Glomerular visceral epithelial cell (primary cell): ENCODE data around the gene PSMA7.

Experiments used
- DNase-seq: peaks from one replicate; pipeline ENCODE4 v3.0.0-alpha.2; 2016; ENCODE audit errors: extremely low spot score

PSMA7 gene

DNA sequence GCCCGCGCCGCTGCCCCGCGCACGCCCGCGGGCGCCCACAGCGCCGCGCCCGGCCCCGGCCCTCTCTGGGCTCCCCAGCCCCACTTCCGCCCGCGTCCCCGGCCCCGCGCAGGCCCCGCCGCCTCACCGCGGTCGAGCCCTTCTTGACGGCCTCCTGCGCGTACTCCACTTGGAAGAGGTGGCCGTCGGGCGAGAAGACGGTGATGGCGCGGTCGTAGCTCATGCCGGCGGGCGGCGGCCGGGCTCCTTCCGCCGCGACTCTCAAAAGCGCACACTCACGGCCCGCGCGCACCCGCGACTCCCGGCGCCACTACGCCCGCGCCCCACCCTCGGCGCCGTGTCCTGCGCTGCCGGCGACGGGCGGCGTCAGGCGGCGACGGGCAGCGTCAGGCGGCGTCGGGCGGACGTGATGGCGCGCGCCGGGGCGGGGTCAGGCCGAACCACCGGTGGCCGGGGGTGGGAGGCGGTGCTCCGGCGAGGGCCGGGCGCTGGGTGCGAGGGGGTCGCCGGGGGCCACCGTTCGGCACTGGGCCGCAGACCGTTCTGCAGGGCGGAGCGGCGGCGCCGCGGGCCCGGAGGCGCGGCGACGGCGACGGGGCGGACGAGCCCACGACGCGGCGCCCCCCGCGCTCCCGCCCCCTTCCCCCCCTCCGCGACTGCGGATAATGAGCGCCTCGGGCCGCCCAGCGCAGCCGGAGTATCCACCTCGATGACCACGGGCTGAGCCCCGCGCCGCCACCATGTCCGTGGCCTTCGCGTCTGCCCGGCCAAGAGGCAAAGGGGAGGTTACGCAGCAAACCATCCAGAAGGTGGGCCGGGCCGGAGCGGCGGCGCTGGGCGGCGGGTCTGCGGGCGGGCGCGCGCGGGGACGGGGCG, at the start of gene PSMA7, which contains the start of gene SS18L1:
PSMA7 (minus strand) TSS at position 314 of the 876 bp plus-strand sequence; CDS start at position 223, 91 bp downstream.
SS18L1 (plus strand) TSS at position 689 of the 876 bp plus-strand sequence; CDS start at position 741, 52 bp downstream.
- peak; percentile 92 for DNase-seq

DNA sequence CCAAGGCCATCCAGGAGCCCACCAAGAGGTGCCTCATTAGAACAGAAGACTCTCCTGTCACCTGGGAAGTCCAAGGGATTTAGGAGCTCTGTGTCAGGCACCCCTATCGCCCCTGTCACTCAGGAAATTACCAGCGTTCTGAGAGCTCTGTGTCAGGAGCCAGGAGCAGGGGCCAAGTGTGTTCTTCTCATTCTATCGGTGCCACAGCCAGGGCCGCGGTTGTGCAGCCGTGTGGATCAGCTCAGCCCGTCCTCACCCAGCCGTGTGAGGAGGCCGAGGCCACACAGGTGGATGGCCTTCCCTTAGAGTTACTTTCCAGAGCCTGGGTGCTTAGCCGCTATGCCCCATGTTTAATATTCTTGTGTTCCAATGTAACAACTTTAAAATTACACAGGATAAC, 49.4 kb upstream of the PSMA7 start:
- DNase-seq = no peak

DNA sequence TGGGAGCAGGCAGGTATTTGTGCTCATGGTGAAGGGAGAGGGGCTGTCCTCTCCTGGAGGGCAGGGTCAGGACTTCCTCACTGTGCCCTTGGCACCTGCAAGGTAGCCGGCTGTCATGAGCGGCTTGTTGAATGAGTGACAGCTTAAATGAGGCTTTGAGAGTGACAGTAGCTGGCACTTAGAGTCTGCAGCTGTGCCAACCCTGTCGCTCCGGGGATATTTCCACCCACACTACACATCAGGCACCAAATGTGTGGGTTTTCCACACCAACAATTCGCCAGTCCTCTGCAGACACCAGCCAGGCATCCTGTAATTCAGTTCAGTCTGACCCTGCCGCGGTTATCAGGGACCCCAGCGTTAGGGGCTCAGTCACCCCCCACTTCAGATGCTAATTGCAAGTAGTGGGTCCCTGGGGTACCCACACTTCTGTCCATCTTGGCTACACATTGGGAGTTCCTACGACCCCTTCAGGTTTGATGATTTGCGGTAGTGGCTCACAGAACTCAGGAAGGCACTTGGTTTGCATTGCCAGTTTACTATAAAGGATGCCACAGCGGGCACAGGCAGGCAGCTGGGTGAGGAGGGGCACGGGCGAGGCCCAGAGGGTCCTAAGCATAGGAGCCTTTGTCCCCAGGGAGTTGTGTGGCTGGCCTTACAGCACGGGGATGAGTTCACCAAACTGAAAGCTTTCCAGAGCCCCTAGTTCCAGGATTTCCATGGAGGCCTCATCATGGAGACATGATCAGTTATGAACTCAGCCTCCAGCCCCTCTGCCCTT, 48.8 kb upstream of the PSMA7 start:
- no peak for DNase-seq

DNA sequence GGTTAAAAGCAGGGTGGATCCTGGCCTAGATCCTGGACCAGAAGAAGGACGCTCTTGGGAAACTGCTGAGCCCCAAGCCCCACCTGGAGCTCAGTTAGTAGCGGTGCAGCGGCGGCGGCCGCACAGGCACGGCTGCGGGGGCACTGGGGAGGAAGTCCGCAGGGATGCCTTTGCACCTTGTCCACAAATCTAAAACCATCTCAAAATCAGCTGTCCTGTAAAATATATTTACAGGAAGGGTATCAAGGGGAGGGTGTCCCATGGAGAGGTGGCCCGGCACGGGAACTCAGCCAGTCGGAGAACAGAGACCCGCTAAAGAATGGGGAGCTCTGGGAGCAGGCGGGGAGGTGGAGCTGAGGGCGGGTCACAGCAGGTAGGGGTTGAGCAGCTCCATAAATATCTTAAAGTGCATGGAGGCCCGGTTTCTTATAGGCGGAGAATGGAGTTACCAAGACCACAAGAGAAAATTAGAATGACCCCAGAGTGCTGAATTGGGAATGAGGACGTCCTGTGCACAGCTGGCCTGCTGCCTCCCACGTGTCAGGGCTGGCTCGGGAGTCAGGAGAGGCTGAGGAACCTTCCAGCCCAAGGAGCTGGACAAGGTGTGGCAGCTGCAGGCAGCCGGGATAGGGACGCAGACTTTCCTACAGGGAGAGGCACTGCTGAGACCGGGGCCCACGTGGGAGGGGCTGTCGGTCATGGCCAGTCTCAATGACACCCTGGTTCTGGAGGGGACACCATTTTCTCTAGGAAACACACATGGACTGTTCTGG, 47.6 kb upstream of the PSMA7 start:
- no peak for DNase-seq

GRCh38 chr20:62186887-62187866, 44.0 kb upstream of the PSMA7 start:
- no peak for DNase-seq

- DNase-seq = no peak
These were observed 42.9 kb upstream of the PSMA7 start for GRCh38 chr20:62186096-62186426.

GRCh38 chr20:62183426-62184142, 40.4 kb upstream of the PSMA7 start:
- DNase-seq = no peak

DNA sequence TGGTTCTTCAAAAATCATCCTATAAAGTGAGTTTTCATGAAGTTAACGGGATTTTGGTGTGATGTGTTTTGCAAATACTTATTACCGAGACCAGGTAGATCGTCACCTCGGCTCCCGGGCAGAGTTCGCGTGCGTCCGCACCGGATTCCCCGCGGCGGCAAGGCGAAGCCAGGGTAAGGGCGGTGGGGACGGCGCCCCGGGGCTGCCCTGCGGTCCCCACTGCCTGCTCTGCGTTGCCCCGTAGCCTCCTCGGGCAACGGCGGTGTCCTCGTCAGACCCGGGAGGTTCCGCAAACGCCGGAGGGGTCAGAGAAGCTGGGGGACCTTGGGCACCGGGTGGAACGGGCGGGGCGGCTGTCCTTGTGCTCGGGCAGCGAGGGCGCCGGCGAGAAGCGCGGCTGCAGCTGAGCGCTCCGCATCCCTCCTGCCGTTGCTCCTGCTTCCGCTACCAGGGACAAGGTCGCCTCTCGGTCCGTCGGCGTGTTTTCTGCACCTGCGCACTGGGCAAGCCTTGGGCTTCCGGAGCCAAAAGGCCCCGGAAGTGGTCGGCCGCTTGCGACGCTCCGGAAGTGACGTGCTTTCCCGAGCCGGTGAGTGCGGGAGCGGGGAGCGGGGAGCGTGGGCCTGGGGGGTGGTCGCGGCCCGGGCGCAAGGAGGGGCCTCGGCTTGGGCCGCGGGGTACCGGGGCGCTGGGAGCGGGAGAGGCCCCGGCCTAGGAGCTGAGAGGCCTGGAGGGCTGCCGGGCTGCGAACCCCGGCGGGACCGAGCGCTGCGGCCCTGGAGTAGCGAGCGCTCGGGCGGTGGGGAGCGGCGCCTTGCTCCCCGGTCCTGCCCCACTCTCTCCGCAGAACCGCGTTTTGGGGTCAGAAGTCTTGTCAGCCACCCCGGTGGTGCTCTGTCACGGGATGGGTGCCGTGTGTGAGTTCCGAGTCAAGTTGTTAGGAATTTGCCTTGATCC, 39.6 kb upstream of the PSMA7 start, which contains the start of gene MTG2:
MTG2 (plus strand) TSS at position 560 of the 957 bp plus-strand sequence. CDS start 10,393 bp downstream, outside the sequence.
- DNase-seq = peak; percentile 97

DNA sequence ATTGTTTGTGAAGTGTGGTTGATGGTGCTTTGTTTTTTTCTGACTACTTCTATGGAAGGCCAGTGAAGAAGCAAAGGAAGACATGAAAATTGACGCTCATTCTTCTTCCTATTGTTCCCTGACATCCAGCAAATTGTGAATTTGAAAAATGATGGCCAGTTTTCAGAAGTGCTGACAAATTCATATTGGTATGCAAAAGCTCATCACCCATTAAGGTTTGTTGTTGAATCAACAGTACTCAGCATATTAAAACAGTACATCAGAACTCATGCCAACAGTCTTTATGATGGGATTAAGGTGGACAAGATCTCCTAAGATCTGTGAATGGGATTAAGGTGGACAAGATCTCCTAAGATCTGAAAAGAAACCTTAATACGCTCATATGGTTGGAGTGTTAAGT, 38.6 kb upstream of the PSMA7 start:
- DNase-seq = no peak

- DNase-seq = no peak
These were observed 35.9 kb upstream of the PSMA7 start for GRCh38 chr20:62179162-62179504.

- DNase-seq = no peak
These were observed 35.3 kb upstream of the PSMA7 start for GRCh38 chr20:62178316-62179161.

GRCh38 chr20:62177307-62177706, 34.1 kb upstream of the PSMA7 start:
- no peak for DNase-seq

GRCh38 chr20:62176866-62177265, 33.7 kb upstream of the PSMA7 start:
- DNase-seq = no peak

- DNase-seq = no peak
These were observed 32.5 kb upstream of the PSMA7 start for GRCh38 chr20:62175711-62176110.

DNA sequence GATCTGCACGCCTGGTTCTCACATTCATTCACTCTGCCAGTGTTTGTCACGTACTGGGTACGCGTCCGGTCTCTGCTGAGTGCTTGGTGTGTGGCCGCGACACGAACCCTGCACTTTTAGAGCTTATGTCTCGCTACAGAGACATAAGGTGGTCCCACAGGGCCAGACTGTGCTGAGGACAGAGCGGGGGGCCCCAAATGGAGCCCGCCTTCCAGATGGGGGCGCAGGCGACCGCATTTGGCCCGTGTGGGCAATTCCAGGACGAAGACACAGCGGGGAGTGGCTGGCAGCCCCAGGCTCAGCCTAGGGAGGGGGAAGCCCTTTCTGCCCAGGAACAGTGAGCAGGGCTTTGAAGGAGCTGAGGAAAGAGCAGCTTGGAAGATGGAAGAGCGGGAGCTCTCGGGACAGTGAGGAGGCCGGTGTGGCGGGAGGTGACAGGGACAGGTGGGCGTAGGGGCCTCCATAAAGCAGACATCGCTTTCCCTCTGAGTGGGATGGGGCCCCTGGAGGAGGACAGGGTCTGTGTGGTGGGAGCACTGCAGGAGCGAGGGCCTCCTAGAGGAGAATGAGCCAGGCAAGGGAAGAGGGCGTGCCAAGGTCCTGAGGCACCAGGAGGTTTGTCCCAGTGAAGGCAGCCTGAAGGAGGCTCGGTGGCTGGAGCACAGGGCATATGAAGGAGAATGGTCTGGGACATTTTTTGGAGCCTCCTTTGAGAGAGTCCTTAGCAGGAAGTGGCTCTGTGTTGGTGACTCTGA, 31.9 kb upstream of the PSMA7 start:
- no peak for DNase-seq

DNA sequence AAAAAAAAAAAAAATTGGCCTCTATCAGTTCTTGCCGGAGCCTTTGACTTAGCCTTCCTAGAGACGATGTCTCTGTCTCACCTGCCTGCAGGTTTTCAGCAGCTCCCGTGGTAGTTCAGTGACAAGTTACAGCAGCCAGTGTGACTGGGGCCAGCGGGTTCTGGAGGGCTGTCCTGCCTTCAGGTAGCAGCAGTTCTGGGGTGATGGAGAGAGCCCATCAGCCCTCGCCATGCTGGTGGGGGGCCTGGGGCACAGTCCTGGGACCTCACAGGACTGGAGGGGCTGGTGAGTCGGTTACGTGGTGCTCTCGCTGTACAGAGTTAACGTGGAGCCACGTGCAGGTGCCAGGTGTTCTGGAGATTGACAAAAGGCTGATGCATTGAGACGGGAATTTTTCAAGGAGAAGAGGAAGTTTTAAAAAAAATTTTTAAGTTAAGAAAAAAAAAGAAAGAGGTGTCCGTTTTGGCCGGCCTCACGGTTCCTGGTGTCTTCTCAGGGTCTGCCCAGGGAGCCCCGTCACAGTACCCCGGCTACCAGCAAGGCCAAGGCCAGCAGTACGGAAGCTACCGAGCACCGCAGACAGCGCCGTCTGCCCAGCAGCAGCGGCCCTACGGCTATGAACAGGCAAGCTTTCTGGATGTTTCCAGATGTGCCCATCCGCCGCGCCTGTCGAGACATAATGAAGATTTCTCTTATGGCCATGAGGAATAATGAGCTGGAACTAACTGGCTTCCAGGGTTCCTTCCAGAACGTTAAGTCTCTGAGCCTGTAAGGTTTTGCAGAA, 31.0 kb upstream of the PSMA7 start:
- DNase-seq = no peak

GRCh38 chr20:62172666-62173065, 29.5 kb upstream of the PSMA7 start:
- no peak for DNase-seq
